GM12865 (cell line): Measurements from ENCODE around the gene RAI2.

Experiments
- DNase-seq: peaks from one replicate; pipeline ENCODE4 v3.0.0; 2010; ENCODE audit warnings: low read depth
- H3K4me3 ChIP-seq: 2 replicates; pipeline ENCODE4 v1.5.1; 2011; ENCODE audit warnings: mild to moderate bottlenecking, low read depth, low read length, control low read depth
- TF ChIP-seq, protein P1 (sequence below): IDR thresholded peaks from 2 replicates; pipeline ENCODE4 v1.5.1; 2011; ENCODE audit warnings: low read length, control low read depth, low read depth, inconsistent platforms; ENCODE audit not compliant: insufficient read depth; ENCODE audit errors: missing control alignments

The RAI2 gene

DNA sequence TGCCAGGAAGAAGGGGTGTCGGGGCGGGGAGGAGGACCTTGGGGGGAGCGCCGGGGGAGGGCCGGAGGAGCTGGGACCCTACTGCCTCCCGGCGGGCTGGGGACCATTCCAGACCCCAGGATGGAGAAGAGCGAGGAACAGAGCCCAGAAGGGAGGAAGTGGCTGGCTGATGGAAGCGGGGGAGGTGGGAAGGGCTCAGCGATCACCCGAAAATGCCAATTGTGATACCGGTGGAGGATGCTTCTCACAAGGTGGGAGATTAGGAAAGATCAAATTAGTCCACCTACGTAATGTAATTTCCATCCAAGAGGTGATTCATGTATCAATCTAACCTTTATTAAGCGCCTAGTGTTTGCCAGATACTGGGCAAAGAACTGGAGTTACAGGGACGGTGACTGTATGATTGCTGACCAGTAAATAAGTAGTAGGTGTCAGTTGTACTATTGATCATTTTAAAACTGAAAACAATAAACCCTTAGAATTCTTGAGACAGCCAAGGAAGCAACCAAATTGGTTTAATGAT lies 452 bp upstream of the RAI2 start:
- TF ChIP-seq, protein P1, sequence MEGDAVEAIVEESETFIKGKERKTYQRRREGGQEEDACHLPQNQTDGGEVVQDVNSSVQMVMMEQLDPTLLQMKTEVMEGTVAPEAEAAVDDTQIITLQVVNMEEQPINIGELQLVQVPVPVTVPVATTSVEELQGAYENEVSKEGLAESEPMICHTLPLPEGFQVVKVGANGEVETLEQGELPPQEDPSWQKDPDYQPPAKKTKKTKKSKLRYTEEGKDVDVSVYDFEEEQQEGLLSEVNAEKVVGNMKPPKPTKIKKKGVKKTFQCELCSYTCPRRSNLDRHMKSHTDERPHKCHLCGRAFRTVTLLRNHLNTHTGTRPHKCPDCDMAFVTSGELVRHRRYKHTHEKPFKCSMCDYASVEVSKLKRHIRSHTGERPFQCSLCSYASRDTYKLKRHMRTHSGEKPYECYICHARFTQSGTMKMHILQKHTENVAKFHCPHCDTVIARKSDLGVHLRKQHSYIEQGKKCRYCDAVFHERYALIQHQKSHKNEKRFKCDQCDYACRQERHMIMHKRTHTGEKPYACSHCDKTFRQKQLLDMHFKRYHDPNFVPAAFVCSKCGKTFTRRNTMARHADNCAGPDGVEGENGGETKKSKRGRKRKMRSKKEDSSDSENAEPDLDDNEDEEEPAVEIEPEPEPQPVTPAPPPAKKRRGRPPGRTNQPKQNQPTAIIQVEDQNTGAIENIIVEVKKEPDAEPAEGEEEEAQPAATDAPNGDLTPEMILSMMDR, result no peak
- no peak overlapping the region for H3K4me3 ChIP-seq
- DNase-seq, result no peak

DNA sequence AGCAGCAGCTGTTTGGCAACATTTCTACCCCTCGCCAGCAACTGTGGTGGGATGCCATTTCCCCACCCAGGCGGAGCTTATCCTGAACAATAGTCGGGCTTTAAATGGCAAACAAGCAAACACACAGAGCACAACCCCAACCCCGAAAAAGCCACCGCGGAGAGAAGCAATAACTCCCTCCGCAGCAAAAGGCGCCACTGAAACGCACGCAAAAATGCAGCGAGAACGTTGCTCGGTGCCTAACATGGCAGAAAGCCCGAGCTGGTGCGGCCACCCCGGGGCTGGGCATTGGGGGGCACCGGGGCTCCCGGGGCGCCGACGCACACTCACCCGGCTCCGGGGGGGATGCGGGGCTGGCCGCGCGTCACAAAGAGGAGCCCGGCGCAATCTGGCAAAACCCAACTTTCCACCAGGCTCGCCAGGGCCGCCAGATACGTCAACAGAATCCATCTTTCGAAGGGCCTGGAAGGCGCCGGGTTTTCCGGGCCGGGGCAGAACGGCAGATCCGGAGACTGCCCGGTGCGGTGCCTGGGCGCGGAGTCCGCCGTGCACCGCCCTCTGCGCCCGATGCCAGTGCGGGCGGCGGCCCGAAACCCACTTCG lies 818 bp downstream of the RAI2 start:
- no peak overlapping the region for H3K4me3 ChIP-seq
- TF ChIP-seq, protein P1, result no peak
- no peak for DNase-seq

DNA sequence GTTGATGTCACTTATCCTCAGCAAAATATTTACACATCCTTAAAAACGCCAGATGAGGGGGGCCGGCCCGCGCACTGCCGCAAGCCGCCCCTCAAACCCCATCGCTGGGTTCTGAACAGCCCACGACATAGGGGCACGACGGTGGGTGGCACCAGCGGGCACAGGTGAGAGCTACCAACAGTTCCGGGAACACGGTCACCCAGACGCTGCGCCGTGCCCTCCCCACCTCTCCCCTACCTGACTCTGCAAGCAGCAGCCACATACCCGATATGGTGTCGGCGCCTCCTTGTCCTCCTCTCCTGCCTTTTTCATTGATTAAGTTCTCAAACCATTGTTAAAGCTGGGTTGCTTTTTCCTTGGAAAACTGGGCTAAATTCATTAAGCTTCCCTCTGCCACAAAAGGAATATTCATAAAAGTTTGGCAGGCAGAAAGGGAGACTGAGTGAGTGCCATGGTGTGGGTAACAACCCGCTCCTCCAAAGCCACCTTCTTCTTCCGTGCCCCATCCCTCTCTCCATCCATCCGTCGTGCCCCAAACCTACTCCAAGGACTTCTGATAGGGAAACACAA lies 1.4 kb downstream of the RAI2 start:
- no peak for DNase-seq
- no peak overlapping the region for H3K4me3 ChIP-seq
- TF ChIP-seq, protein P1, result no peak

DNA sequence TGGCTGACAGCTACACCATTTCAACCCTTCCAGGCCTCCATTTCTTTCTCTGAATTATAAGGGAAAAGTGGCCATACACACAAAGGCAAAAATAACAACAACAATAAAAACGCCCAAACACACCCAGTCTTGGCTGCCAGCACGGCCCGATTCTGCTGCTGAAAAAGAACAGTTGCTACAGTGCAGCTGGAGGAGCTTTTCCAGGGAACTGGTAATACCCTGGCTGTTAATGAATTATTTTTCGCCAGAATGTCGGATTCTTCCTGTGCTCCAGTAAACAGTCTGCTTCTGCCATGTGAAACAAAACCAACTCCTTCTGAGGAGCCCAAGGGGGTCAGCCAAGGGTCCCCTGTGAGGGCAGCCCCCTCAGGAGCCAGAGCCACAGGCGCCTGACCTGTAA lies 6.6 kb downstream of the RAI2 start:
- no peak overlapping the region for H3K4me3 ChIP-seq
- TF ChIP-seq, protein P1, result no peak
- no peak for DNase-seq

DNA sequence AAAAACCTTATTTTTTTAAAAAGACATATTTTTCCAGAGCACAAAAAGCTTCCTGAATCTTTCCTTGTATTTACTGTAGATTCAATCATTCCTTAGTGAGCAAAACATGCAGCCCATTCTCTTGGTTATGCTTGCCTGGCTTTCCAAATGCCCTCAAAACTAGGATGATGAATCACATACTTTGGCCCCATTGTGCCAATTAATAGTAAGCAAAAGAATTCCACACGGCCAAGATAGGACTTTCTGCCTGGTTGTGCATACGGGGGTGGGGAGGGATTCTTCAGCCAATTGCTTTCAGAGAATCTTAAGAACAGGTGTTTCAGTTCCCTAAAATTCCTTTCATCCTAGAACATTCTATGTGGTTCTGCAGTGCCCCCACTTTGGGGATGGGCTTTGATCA lies 7.0 kb downstream of the RAI2 start:
- no peak for DNase-seq

DNA sequence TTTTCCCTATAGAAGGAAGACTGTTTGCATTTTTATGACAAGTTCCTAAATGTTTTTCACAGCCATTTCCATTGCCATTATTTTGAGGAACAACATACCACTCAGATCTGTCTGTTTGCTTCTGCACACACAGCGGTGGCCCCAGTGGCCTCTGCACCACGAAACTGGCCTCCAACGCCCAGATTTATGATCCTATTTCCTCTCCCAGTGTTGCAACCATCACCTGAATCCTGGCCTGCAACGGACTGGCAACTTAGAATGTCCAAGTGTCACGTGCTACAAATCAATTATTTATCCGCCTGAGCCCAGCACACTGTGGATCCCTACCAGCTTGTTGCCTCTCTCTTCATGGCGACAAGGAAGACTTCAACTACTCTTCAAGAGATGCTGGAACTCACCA lies 9.2 kb downstream of the RAI2 start:
- TF ChIP-seq, protein P1, result no peak
- DNase-seq, result no peak
- H3K4me3 ChIP-seq, result no peak overlapping the region

More for the DNA sequence above, 7.0 kb downstream of the RAI2 start:
- TF ChIP-seq, protein P1, result no peak
- H3K4me3 ChIP-seq, result no peak overlapping the region
